Left cardiac atrium (tissue), 4 donors: ENCODE measurements around the gene EFEMP2. TPM values are rescaled to one million over a fixed set of nuclear protein-coding genes. Genes with fewer than 3 reads are reported as not detected.

ENCODE experiments used
- ATAC-seq, 2 donors: fragments of 200-7000 bp; cut with Tn5 transposase; one replicate each; pipeline ENCODE4 v1.9.1; 2020; ENCODE audit warnings: mild to moderate bottlenecking in 2 of 2, moderate library complexity in 2 of 2
- DNase-seq: peaks from one replicate; pipeline ENCODE4 v3.0.0-alpha.2; 2020
- intact Hi-C, 2 donors: fragments of 100-400 bp; cut with DNase I; formaldehyde crosslinking; loops; one replicate each; pipeline versions ENCODE4 v1.14.1 to v1.15.1; 2022 to 2023
- total RNA-seq, 2 donors: library from RNA; stranded (reverse); fragmentation: NEBNext Ultra II Directional; extraction: Animal tissue kit (Norgen Biotek cat#: 25700); gene quantifications; one replicate each; pipeline ENCODE4 v1.2.1, GENCODE V29; 2021
- donor health status: DM: no; HTN: yes; CAD: no.
- donor health status: DM: no; HTN: yes; CAD: no; lungs with severe emphysema.
- donor health status: DM: yes; HTN: yes; CAD: no.
- donor health status: Dilated cardiomyopathy.

The EFEMP2 gene
- total RNA-seq, 2 donors from 2014 or later, result 98.0 to 103 TPM

GRCh38 chr11:65861165-65861505 lies 11.5 kb downstream of the EFEMP2 start:
- intact Hi-C loops, result no loop called here
- DNase-seq, result peak; percentile 28
- ATAC-seq, result no peak

- intact Hi-C loops, result loop anchor here in 1 of 2 donors (1.0 kb wide), 1 partner anchor 13 kb away; no protein-coding TSS in a partner anchor
- ATAC-seq (peak; percentile 67 to 72), DNase-seq (peak; percentile 98)
Observed at GRCh38 chr11:65860278-65861164, 12.1 kb downstream of the EFEMP2 start, which contains the start of gene MUS81. Gene MUS81, plus strand, starts transcription at chr11:65860433. Its CDS starts 321 bp downstream, at chr11:65860754.

GRCh38 chr11:65859812-65860277 lies 12.8 kb downstream of the EFEMP2 start:
- intact Hi-C loops, result loop anchor here in 1 of 2 donors (1.0 kb wide), 1 partner anchor 13 kb away; no protein-coding TSS in a partner anchor
- no peak for ATAC-seq
- no peak for DNase-seq

GRCh38 chr11:65859095-65859811 lies 13.3 kb downstream of the EFEMP2 start:
- intact Hi-C loops, result no loop called here
- peak; percentile 100 for DNase-seq
- peak; percentile 76 to 82 for ATAC-seq

- DNase-seq (no peak), ATAC-seq (no peak)
- intact Hi-C loops, result no loop called here
Observed at GRCh38 chr11:65858681-65859087, 13.9 kb downstream of the EFEMP2 start.

- ATAC-seq (peak; percentile 76), DNase-seq (peak; percentile 100)
- intact Hi-C loops, result no loop called here
Observed at GRCh38 chr11:65857853-65858680, 14.5 kb downstream of the EFEMP2 start, which contains the start of gene CFL1. Gene CFL1, minus strand, starts transcription at chr11:65858180. Its CDS starts 81 bp downstream, at chr11:65858099.

GRCh38 chr11:65857500-65857852 lies 15.1 kb downstream of the EFEMP2 start:
- intact Hi-C loops, result no loop called here
- DNase-seq (peak; percentile 67), ATAC-seq (peak in 1 of 2 donors; percentile 0)

- intact Hi-C loops, result no loop called here
- DNase-seq (peak; percentile 90), ATAC-seq (peak; percentile 36 to 41)
Observed at GRCh38 chr11:65856689-65857499, 15.7 kb downstream of the EFEMP2 start.

- ATAC-seq (no peak), DNase-seq (no peak)
- intact Hi-C loops, result no loop called here
Observed at GRCh38 chr11:65855927-65856363, 16.7 kb downstream of the EFEMP2 start.

GRCh38 chr11:65854852-65855837 lies 17.5 kb downstream of the EFEMP2 start:
- no peak for DNase-seq
- intact Hi-C loops, result no loop called here
- no peak for ATAC-seq

- intact Hi-C loops, result no loop called here
- DNase-seq (no peak), ATAC-seq (no peak)
Observed at GRCh38 chr11:65854161-65854592, 18.4 kb downstream of the EFEMP2 start.

GRCh38 chr11:65853246-65853979 lies 19.2 kb downstream of the EFEMP2 start:
- ATAC-seq, result no peak
- no peak for DNase-seq
- intact Hi-C loops, result no loop called here

GRCh38 chr11:65852508-65853245 lies 19.9 kb downstream of the EFEMP2 start:
- intact Hi-C loops, result no loop called here
- no peak for DNase-seq
- no peak for ATAC-seq

- DNase-seq, result no peak
- no peak for ATAC-seq
- intact Hi-C loops, result no loop called here
Observed at GRCh38 chr11:65851811-65852507, 20.6 kb downstream of the EFEMP2 start.

- ATAC-seq (peak in 1 of 2 donors; percentile 3), DNase-seq (no peak)
- intact Hi-C loops, result no loop called here
Observed at GRCh38 chr11:65851083-65851579, 21.5 kb downstream of the EFEMP2 start.
